ENCODE measurements around the gene NRIP1.

Gene NRIP1

GRCh38 chr21:14991957-14992356 is 72.8 kb downstream of the NRIP1 start:
- no peak for TF ChIP-seq CTCF (IDR thresholded peaks at IDR 0.05; ENCODE audit: borderline replicate concordance, insufficient read depth, low read depth, low read length)
- no peak overlapping the region for H3K4me3 ChIP-seq (ENCODE audit: low read depth, low read length)

- no peak overlapping the region for H3K4me3 ChIP-seq (ENCODE audit: low read depth, low read length)
- TF ChIP-seq CTCF (IDR thresholded peaks at IDR 0.05; ENCODE audit: borderline replicate concordance, insufficient read depth, low read depth, low read length): no peak
These were observed 75.4 kb downstream of the NRIP1 start for GRCh38 chr21:14989359-14989758.

- TF ChIP-seq CTCF (IDR thresholded peaks at IDR 0.05; ENCODE audit: borderline replicate concordance, insufficient read depth, low read depth, low read length): no peak
- no peak overlapping the region for H3K4me3 ChIP-seq (ENCODE audit: low read depth, low read length)
These were observed 76.0 kb downstream of the NRIP1 start for GRCh38 chr21:14988760-14989159.

- no peak overlapping the region for H3K4me3 ChIP-seq (ENCODE audit: low read depth, low read length)
- TF ChIP-seq CTCF (IDR thresholded peaks at IDR 0.05; ENCODE audit: borderline replicate concordance, insufficient read depth, low read depth, low read length): no peak
These were observed 77.2 kb downstream of the NRIP1 start for GRCh38 chr21:14987370-14988170.

GRCh38 chr21:14985306-14985705 is 79.5 kb downstream of the NRIP1 start:
- H3K4me3 ChIP-seq (ENCODE audit: low read depth, low read length): no peak overlapping the region

GRCh38 chr21:14982336-14982735 is 82.5 kb downstream of the NRIP1 start:
- no peak overlapping the region for H3K4me3 ChIP-seq (ENCODE audit: low read depth, low read length)
- no peak for TF ChIP-seq CTCF (IDR thresholded peaks at IDR 0.05; ENCODE audit: borderline replicate concordance, insufficient read depth, low read depth, low read length)

More at GRCh38 chr21:14985306-14985705, 79.5 kb downstream of the NRIP1 start:
- no peak for TF ChIP-seq CTCF (IDR thresholded peaks at IDR 0.05; ENCODE audit: borderline replicate concordance, insufficient read depth, low read depth, low read length)

GRCh38 chr21:14981246-14981645 is 83.6 kb downstream of the NRIP1 start:
- TF ChIP-seq CTCF (IDR thresholded peaks at IDR 0.05; ENCODE audit: borderline replicate concordance, insufficient read depth, low read depth, low read length): no peak
- H3K4me3 ChIP-seq (ENCODE audit: low read depth, low read length): no peak overlapping the region
